Gastroesophageal sphincter (tissue), 3 donors: ENCODE data around the gene GTF2F2.

Experiments used
- CTCF ChIP-seq, 4 experiments: fragments of 200-600 bp in 2 of 4; fragments of 450-650 bp in 2 of 4; sonication (generic) in 1 of 4; IDR thresholded peaks; one replicate each; pipeline ENCODE4 v1.5.1; 2017 to 2019; ENCODE audit warnings: antibody characterized with exemption in 4 of 4, mild to moderate bottlenecking in 2 of 4, moderate library complexity in 2 of 4
- POLR2A ChIP-seq, 2 donors: fragments of 450-650 bp; IDR thresholded peaks; one replicate each; pipeline ENCODE4 v1.6.1; 2017; ENCODE audit warnings: antibody characterized with exemption in 2 of 2, mild to moderate bottlenecking in 2 of 2, moderate library complexity in 1 of 2

GRCh38 chr13:45207319-45207718 is 87.0 kb downstream of the GTF2F2 start:
- TF ChIP-seq CTCF (IDR thresholded peaks at IDR 0.05): no peak
- TF ChIP-seq POLR2A (IDR thresholded peaks at IDR 0.05): no peak
